Endothelial cell of umbilical vein (primary cell): ENCODE results near the gene MRPL24. TPM values are rescaled to one million over a fixed set of nuclear protein-coding genes. Genes with fewer than 3 reads are reported as not detected.
"Not testable (repeated sequence)": the region's sequence is repeated elsewhere in the genome, so short reads cannot be mapped to it uniquely, and the experiment has no call there.

Experiments
- BruUV-seq: library from RNA; stranded (reverse); fragments of 400-500 nt; replicated peaks from 2 replicates; lab custom pipeline; 2021; lab: Mats Ljungman, UMichigan
- CTCF ChIA-PET: fragments of 300-600, 350-600 bp; sonication (Branson Sonifier 250); formaldehyde crosslinking; loops from one replicate; lab custom pipeline; 2021; ENCODE audit warnings: antibody characterized with exemption, inconsistent platforms; lab: Charles Lee
- POLR2A ChIA-PET: fragments of 300-600, 350-600 bp; sonication (Branson Sonifier 250); formaldehyde crosslinking; loops from one replicate; lab custom pipeline; 2021; ENCODE audit warnings: antibody characterized with exemption, inconsistent platforms; lab: Charles Lee
- DNase-seq: peaks from one replicate; pipeline ENCODE4 v3.0.0-alpha.2; 2011; ENCODE audit warnings: low read depth, low spot score
- FAIRE-seq: peaks from 2 replicates; lab custom pipeline; 2011; peaks lifted over from hg19 to GRCh38; lab: Jason Lieb, UNC
- H2AFZ ChIP-seq: 2 replicates; pipeline ENCODE4 v1.6.0; 2012; ENCODE audit warnings: low read depth, low read length, control low read depth, inconsistent platforms
- H3K27ac ChIP-seq: 2 replicates; pipeline ENCODE4 v1.5.1; 2011; ENCODE audit warnings: low read depth, mild to moderate bottlenecking, control low read depth, low read length, moderate library complexity; ENCODE audit not compliant: insufficient read depth
- H3K27me3 ChIP-seq, 2 experiments: 2 replicates each; pipeline versions ENCODE4 v1.6.0 to v1.6.1; 2011; ENCODE audit warnings: low read length in 2 of 2, mixed read lengths in 1 of 2; ENCODE audit not compliant: control insufficient read depth in 2 of 2, insufficient read depth in 2 of 2
- H3K36me3 ChIP-seq, 2 experiments: 2 replicates in 1 of 2; 3 replicates in 1 of 2; pipeline ENCODE4 v1.5.1; 2011; ENCODE audit warnings: low read length in 2 of 2, mild to moderate bottlenecking in 1 of 2, moderate library complexity in 1 of 2; ENCODE audit not compliant: control insufficient read depth in 2 of 2, insufficient read depth in 2 of 2; ENCODE audit errors: extremely low read depth in 1 of 2
- H3K4me1 ChIP-seq: 3 replicates; pipeline ENCODE4 v1.5.1; 2011; ENCODE audit warnings: mild to moderate bottlenecking, low read length; ENCODE audit not compliant: control insufficient read depth, insufficient read depth; ENCODE audit errors: extremely low read depth
- H3K4me2 ChIP-seq: 2 replicates; pipeline ENCODE4 v1.6.1; 2011; ENCODE audit warnings: low read length, control low read depth, mixed read lengths; ENCODE audit not compliant: insufficient read depth
- H3K4me3 ChIP-seq, 3 experiments: fragments of 200-600 bp in 1 of 3; sonication (generic), shearing (Covaris generic) in 1 of 3; replicated peaks in 1 of 3; 2 replicates each; pipeline ENCODE4 v1.5.1; 2011 to 2016; ENCODE audit warnings: control low read depth in 3 of 3, low read length in 3 of 3, mild to moderate bottlenecking in 2 of 3, inconsistent platforms in 1 of 3, low read depth in 1 of 3, moderate library complexity in 1 of 3; ENCODE audit not compliant: insufficient read depth in 1 of 3
- H3K79me2 ChIP-seq: 2 replicates; pipeline ENCODE4 v1.6.0; 2012; ENCODE audit warnings: low read length, inconsistent platforms; ENCODE audit not compliant: control insufficient read depth, insufficient read depth
- H3K9ac ChIP-seq: replicated peaks from 2 replicates; pipeline ENCODE3; 2011; ENCODE audit warnings: low read length, control low read depth; ENCODE audit not compliant: insufficient read depth; ENCODE audit errors: extremely low read depth
- H3K9me1 ChIP-seq: replicated peaks from 3 replicates; pipeline ENCODE4 v1.6.0; 2011; ENCODE audit warnings: mild to moderate bottlenecking, low read length; ENCODE audit not compliant: control insufficient read depth, insufficient read depth; ENCODE audit errors: extremely low read depth
- H3K9me3 ChIP-seq: replicated peaks from 2 replicates; pipeline ENCODE4 v1.5.1; 2012; ENCODE audit warnings: low read length, inconsistent platforms; ENCODE audit not compliant: control insufficient read depth, insufficient read depth
- H4K20me1 ChIP-seq: replicated peaks from 2 replicates; pipeline ENCODE3; 2011; ENCODE audit warnings: mild to moderate bottlenecking, low read length; ENCODE audit not compliant: control insufficient read depth, insufficient read depth; ENCODE audit errors: extremely low read depth
- dilution Hi-C: fragments of 300-500 bp; cut with MboI; formaldehyde crosslinking; loops from one replicate; pipeline ENCODE4 v1.15.0; 2019; ENCODE audit warnings: low sequenced_read_pairs; ENCODE audit not compliant: extremely low pct_ligation_motif_present
- intact Hi-C: fragments of 100-400 bp; cut with micrococcal nuclease; formaldehyde crosslinking; loops from one replicate; pipeline ENCODE4 v1.10.0; 2022
- polyA plus RNA-seq, 4 experiments: library from polyadenylated mRNA; depleted of rRNA in 3 of 4; stranded (reverse) in 3 of 4; unstranded in 1 of 4; fragments of >200 nt; gene quantifications; 2 replicates each; pipeline versions ENCODE4 v1.2.1 to v1.2.3, GENCODE V29; 2011 to 2012; ENCODE audit warnings: missing spikeins in 1 of 4
- total RNA-seq: library from RNA; stranded (reverse); gene quantifications from 2 replicates; pipeline ENCODE4 v1.2.3, GENCODE V29; 2021
- TF ChIP-seq, protein P1 (sequence below), 2 donors: IDR thresholded peaks; 1 replicate in 1 of 2; 2 replicates in 1 of 2; pipeline ENCODE4 v1.5.1; 2011; ENCODE audit warnings: low read length in 2 of 2, mild to moderate bottlenecking in 2 of 2, moderate library complexity in 2 of 2, control low read depth in 1 of 2, inconsistent platforms in 1 of 2, low read depth in 1 of 2; ENCODE audit not compliant: insufficient read depth in 1 of 2; ENCODE audit errors: extremely low read depth in 1 of 2

The MRPL24 gene
- total and polyA plus RNA-seq, 2 donors (not counting 3 experiments of a cell fraction or from before 2014, with no cell fraction given), result 47.9 to 77.7 TPM

DNA sequence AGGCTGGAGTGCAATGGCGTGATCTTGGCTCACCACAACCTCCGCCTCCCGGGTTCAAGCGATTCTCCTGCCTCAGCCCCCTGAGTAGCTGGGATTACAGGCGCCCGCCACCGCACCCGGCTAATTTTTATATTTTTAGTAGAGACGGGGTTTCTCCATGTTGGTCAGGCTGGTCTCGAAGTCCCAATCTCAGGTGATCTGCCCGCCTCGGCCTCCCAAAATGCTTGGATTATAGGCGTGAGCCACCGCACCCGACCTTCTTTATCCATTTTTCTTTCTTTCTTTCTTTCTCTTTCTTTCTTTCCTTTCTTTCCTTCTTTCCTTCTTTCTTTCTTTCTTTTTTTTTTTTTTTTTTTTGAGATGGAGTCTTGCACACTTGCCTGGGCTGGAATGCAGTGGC lies 24.2 kb upstream of the MRPL24 start:
- POLR2A ChIA-PET, H3K9me3 ChIP-seq, H3K4me2 ChIP-seq, H3K9ac ChIP-seq, DNase-seq, H3K27me3 ChIP-seq, H3K4me3 ChIP-seq, H4K20me1 ChIP-seq, dilution Hi-C loops, BruUV-seq, H2AFZ ChIP-seq, intact Hi-C loops, H3K27ac ChIP-seq, H3K36me3 ChIP-seq, FAIRE-seq, H3K9me1 ChIP-seq: not testable (repeated sequence)
- peaks cover 18% of the 10 kb centered on the region for H3K4me1 ChIP-seq
- CTCF ChIA-PET, result interaction anchor here (1.2 to 2.1 kb wide), 2 partner anchors 39 to 75 kb away, joined by 3 to 5 read pairs; no protein-coding TSS in a partner anchor
- peaks cover 25% of the 10 kb centered on the region for H3K79me2 ChIP-seq

DNA sequence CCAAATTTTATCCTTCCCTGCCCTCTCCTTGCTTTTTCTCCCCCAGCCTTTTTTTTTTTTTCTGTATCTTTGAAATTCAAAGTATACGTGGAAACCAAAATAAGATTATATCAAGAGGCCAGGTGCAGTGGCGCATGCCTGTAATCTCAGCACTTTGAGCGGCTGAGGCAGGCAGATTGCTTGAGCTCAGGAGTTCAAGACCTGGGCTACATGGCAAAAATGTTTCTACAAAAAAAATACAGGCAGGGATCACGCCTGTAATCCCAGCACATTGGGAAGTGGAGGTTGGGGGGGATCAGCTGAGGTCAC lies 19.9 kb upstream of the MRPL24 start:
- no peak overlapping the region for H3K9ac ChIP-seq
- H3K27ac ChIP-seq, result no peak overlapping the region
- no peak overlapping the region for H3K4me3 ChIP-seq
- TF ChIP-seq, protein P1, sequence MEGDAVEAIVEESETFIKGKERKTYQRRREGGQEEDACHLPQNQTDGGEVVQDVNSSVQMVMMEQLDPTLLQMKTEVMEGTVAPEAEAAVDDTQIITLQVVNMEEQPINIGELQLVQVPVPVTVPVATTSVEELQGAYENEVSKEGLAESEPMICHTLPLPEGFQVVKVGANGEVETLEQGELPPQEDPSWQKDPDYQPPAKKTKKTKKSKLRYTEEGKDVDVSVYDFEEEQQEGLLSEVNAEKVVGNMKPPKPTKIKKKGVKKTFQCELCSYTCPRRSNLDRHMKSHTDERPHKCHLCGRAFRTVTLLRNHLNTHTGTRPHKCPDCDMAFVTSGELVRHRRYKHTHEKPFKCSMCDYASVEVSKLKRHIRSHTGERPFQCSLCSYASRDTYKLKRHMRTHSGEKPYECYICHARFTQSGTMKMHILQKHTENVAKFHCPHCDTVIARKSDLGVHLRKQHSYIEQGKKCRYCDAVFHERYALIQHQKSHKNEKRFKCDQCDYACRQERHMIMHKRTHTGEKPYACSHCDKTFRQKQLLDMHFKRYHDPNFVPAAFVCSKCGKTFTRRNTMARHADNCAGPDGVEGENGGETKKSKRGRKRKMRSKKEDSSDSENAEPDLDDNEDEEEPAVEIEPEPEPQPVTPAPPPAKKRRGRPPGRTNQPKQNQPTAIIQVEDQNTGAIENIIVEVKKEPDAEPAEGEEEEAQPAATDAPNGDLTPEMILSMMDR (IDR thresholded peaks at IDR 0.05; ENCODE audit: extremely low read depth in 1 of 2, insufficient read depth in 1 of 2, low read depth in 1 of 2, low read length in 2 of 2), result no peak
- no peaks in the 10 kb centered on the region for H3K9me1 ChIP-seq
- ChIA-PET POLR2A (no interaction called here), CTCF (interaction anchor here (0.6 to 1.5 kb wide), 4 partner anchors 9 to 71 kb away, joined by 3 to 9 read pairs (median 4); partner anchors contain the start of genes HDGF and MRPL24)
- DNase-seq, result no peak
- BruUV-seq, result no TSS peak
- H2AFZ ChIP-seq, result no peak overlapping the region
- FAIRE-seq, result no peak
- no peaks in the 10 kb centered on the region for H3K4me1 ChIP-seq
- H3K79me2 ChIP-seq, result no peaks in the 10 kb centered on the region
- no peaks in the 10 kb centered on the region for H3K9me3 ChIP-seq
- intact Hi-C loops, result no loop called here
- no peaks in the 10 kb centered on the region for H3K36me3 ChIP-seq
- no peak overlapping the region for H3K4me2 ChIP-seq
- dilution Hi-C loops, result no loop called here
- H3K27me3 ChIP-seq, result no peaks in the 10 kb centered on the region
- no peaks in the 10 kb centered on the region for H4K20me1 ChIP-seq
